Astrocyte (in vitro differentiated cells and primary cell): ENCODE results near the gene SPEF1. TPM values are rescaled to one million over a fixed set of nuclear protein-coding genes. Genes with fewer than 3 reads are reported as not detected.
A peak's percentile ranks its signal among the peaks of the same experiment; 100 is the strongest.
"Not testable (repeated sequence)": the region's sequence is repeated elsewhere in the genome, so short reads cannot be mapped to it uniquely, and the experiment has no call there.

Experiments used
- DNase-seq: peaks from one replicate; pipeline ENCODE4 v3.0.0-alpha.2; 2010; ENCODE audit warnings: low read depth
- FAIRE-seq: peaks from 2 replicates; lab custom pipeline; 2011; peaks lifted over from hg19 to GRCh38; lab: Jason Lieb, UNC
- H2AFZ ChIP-seq: 2 replicates; pipeline ENCODE4 v1.6.0; 2012; ENCODE audit warnings: low read depth, low read length, inconsistent platforms
- H3K27ac ChIP-seq: 2 replicates; pipeline ENCODE4 v1.5.1; 2011; ENCODE audit warnings: low read depth, low read length, inconsistent platforms
- H3K27me3 ChIP-seq: 2 replicates; pipeline ENCODE4 v1.6.0; 2011; ENCODE audit warnings: low read length, inconsistent platforms; ENCODE audit not compliant: insufficient read depth
- H3K36me3 ChIP-seq: 2 replicates; pipeline ENCODE4 v1.5.1; 2011; ENCODE audit warnings: low read length, inconsistent platforms; ENCODE audit not compliant: insufficient read depth
- H3K4me1 ChIP-seq: 2 replicates; pipeline ENCODE4 v1.5.1; 2011; ENCODE audit warnings: low read length, inconsistent platforms; ENCODE audit not compliant: insufficient read depth
- H3K4me2 ChIP-seq: 2 replicates; pipeline ENCODE4 v1.6.0; 2012; ENCODE audit warnings: low read length, inconsistent platforms
- H3K4me3 ChIP-seq: 2 replicates; pipeline ENCODE4 v1.5.1; 2011; ENCODE audit warnings: low read depth, mild to moderate bottlenecking, low read length, inconsistent platforms; ENCODE audit not compliant: insufficient read depth
- H3K79me2 ChIP-seq: 2 replicates; pipeline ENCODE4 v1.6.0; 2012; ENCODE audit warnings: mild to moderate bottlenecking, low read length, inconsistent platforms; ENCODE audit not compliant: insufficient read depth
- H3K9ac ChIP-seq: 2 replicates; pipeline ENCODE4 v1.6.0; 2012; ENCODE audit warnings: mild to moderate bottlenecking, low read length, inconsistent platforms
- H3K9me3 ChIP-seq: 2 replicates; pipeline ENCODE4 v1.5.1; 2012; ENCODE audit warnings: low read depth, mild to moderate bottlenecking, low read length, inconsistent platforms; ENCODE audit not compliant: insufficient read depth
- H4K20me1 ChIP-seq: 2 replicates; pipeline ENCODE4 v1.6.0; 2012; ENCODE audit warnings: low read length, inconsistent platforms; ENCODE audit not compliant: insufficient read depth
- H3K27ac Mint-ChIP-seq: one replicate; pipeline ENCODE4 v1.8.0; 2021; ENCODE audit warnings: mild to moderate bottlenecking, mixed read lengths; ENCODE audit not compliant: unreplicated experiment
- H3K27me3 Mint-ChIP-seq: one replicate; pipeline ENCODE4 v1.8.0; 2021; ENCODE audit warnings: low read depth, mixed read lengths; ENCODE audit not compliant: unreplicated experiment
- H3K36me3 Mint-ChIP-seq: one replicate; pipeline ENCODE4 v1.8.0; 2021; ENCODE audit warnings: low read depth, mixed read lengths; ENCODE audit not compliant: unreplicated experiment
- H3K4me1 Mint-ChIP-seq: one replicate; pipeline ENCODE4 v1.8.0; 2021; ENCODE audit warnings: low read depth, mixed read lengths; ENCODE audit not compliant: unreplicated experiment
- H3K4me3 Mint-ChIP-seq: one replicate; pipeline ENCODE4 v1.8.0; 2021; ENCODE audit warnings: mild to moderate bottlenecking, moderate library complexity, mixed read lengths; ENCODE audit not compliant: unreplicated experiment
- H3K9me3 Mint-ChIP-seq: one replicate; pipeline ENCODE4 v1.8.0; 2021; ENCODE audit warnings: mild to moderate bottlenecking, mixed read lengths; ENCODE audit not compliant: unreplicated experiment
- EZH2 ChIP-seq: IDR thresholded peaks from 2 replicates; pipeline ENCODE4 v1.6.1; 2012; ENCODE audit warnings: mild to moderate bottlenecking, low read length, inconsistent platforms; ENCODE audit not compliant: insufficient read depth
- total RNA-seq: library from RNA; stranded (reverse); gene quantifications from 2 replicates; pipeline ENCODE4 v1.2.1, GENCODE V29; 2021
- TF ChIP-seq, protein P1 (sequence below): IDR thresholded peaks from 2 replicates; pipeline ENCODE4 v1.5.1; 2011; ENCODE audit warnings: low read depth, mild to moderate bottlenecking, inconsistent platforms, low read length, moderate library complexity; ENCODE audit not compliant: insufficient read depth

SPEF1 gene
- total RNA-seq, 1 donor from 2014 or later = 0.45 TPM

DNA sequence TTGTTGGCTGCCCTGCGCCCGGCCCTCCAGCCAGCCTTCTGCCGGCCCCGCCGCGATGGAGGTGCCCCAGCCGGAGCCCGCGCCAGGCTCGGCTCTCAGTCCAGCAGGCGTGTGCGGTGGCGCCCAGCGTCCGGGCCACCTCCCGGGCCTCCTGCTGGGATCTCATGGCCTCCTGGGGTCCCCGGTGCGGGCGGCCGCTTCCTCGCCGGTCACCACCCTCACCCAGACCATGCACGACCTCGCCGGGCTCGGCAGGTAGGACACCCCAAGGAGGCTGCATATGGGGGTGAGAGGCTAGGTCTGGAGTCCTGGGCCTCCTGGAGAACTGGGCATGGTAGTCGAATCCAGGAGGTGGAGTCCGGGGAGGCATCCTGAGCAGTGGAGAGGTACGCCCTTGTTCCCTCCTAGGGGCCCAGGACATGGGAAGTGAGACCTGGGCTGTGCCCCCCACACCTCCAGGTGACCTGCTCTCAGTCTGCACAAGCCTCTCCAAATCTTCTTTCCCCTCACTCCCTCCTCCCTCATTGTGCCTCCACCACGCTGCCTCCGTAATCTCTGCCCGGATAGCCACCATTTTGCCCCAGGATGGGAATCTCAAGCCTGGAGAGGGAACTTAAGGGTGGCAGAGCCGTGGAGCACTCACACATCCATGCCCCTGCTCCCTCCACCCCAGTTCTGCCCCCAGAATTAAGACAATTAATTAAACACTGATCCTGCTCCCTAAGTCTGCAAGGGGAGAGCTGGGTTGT is 15.4 kb upstream of the SPEF1 start:
- peaks cover 9% of the 10 kb centered on the region for H3K36me3 ChIP-seq
- H2AFZ ChIP-seq = peak overlapping the region; percentile 18
- FAIRE-seq (no peak), DNase-seq (no peak)
- no peaks in the 10 kb centered on the region for H3K27me3 Mint-ChIP-seq
- peaks cover 11% of the 10 kb centered on the region for H3K4me1 Mint-ChIP-seq
- peak overlapping the region; percentile 64 for H3K4me3 Mint-ChIP-seq
- peaks cover 30% of the 10 kb centered on the region for H3K4me1 ChIP-seq
- H3K27ac ChIP-seq = peak overlapping the region; percentile 63
- no peaks in the 10 kb centered on the region for H3K27me3 ChIP-seq
- peak overlapping the region; percentile 89 for H3K4me2 ChIP-seq
- TF ChIP-seq EZH2 = no peak
- TF ChIP-seq, protein P1, sequence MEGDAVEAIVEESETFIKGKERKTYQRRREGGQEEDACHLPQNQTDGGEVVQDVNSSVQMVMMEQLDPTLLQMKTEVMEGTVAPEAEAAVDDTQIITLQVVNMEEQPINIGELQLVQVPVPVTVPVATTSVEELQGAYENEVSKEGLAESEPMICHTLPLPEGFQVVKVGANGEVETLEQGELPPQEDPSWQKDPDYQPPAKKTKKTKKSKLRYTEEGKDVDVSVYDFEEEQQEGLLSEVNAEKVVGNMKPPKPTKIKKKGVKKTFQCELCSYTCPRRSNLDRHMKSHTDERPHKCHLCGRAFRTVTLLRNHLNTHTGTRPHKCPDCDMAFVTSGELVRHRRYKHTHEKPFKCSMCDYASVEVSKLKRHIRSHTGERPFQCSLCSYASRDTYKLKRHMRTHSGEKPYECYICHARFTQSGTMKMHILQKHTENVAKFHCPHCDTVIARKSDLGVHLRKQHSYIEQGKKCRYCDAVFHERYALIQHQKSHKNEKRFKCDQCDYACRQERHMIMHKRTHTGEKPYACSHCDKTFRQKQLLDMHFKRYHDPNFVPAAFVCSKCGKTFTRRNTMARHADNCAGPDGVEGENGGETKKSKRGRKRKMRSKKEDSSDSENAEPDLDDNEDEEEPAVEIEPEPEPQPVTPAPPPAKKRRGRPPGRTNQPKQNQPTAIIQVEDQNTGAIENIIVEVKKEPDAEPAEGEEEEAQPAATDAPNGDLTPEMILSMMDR = no peak
- H3K9me3 Mint-ChIP-seq = no peaks in the 10 kb centered on the region
- peaks cover 6% of the 10 kb centered on the region for H4K20me1 ChIP-seq
- peak overlapping the region; percentile 26 for H3K27ac Mint-ChIP-seq
- no peaks in the 10 kb centered on the region for H3K9me3 ChIP-seq
- H3K79me2 ChIP-seq = peaks cover 34% of the 10 kb centered on the region
- peaks cover 5% of the 10 kb centered on the region for H3K36me3 Mint-ChIP-seq
- H3K4me3 ChIP-seq = peak overlapping the region; percentile 73
- peak overlapping the region; percentile 87 for H3K9ac ChIP-seq

DNA sequence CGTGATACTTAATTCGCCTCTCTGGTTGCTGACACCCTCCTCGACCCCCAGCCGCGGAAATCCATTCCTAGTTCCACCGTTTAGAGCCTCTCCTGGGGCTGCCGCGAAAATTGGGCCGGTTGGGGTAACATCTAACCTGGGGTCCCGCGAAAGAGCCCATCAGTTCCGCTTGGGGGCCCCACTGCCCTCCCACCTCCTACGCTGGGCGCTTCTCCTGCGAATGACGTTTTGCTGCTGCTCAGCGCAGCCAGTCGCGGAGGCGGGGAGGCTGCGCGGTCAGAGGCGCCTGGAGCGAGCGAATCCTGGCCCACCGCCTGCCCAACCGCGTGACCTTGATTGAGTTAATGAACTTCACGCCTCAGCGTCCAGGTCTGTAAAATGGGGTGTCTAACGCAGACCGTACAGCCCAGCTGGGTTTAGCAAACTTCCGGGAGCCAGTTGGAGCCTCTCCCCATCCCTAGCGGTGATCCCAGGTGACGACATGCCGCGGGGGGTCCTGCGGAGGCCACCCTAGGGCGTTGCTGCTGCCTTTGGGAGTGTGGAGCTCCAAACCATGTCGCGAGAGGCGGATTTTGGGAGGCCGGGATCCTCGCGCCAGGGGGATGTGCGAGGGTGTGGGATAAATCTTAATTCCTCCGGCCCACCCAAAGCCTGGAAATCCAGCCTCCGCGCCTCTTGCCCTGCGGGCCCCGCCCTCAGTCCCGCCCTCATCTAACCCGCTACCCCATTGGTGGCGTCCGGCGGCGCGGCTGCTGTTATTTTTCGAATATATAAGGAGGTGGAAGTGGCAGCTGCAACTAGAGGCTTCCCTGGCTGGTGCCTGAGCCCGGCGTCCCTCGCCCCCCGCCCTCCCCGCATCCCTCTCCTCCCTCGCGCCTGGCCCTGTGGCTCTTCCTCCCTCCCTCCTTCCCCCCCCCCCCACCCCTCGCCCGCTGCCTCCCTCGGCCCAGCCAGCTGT is 14.5 kb upstream of the SPEF1 start, which contains the start of gene CDC25B:
Gene CDC25B (plus strand): TSS at position 800 of the 958 bp plus-strand sequence. CDS start 222 bp downstream, outside the sequence.
- peak; percentile 73 for DNase-seq
- TF ChIP-seq EZH2 = no peak
- Mint-ChIP-seq H3K36me3 (peaks cover 5% of the 10 kb centered on the region), H3K27me3 (peaks cover 8% of the 10 kb centered on the region), H3K4me1 (peaks cover 11% of the 10 kb centered on the region), H3K4me3 (peak within 1 kb of the TSS; percentile 86), H3K9me3 (no peaks in the 10 kb centered on the region), H3K27ac (peak within 1 kb of the TSS; percentile 66)
- no peak for FAIRE-seq
- Histone ChIP-seq H3K36me3 (peaks cover 3% of the 10 kb centered on the region), H3K79me2 (peaks cover 34% of the 10 kb centered on the region), H3K9me3 (no peaks in the 10 kb centered on the region), H3K4me2 (peak within 1 kb of the TSS; percentile 89), H3K27me3 (no peaks in the 10 kb centered on the region), H2AFZ (peak within 1 kb of the TSS; percentile 99), H3K4me1 (peaks cover 30% of the 10 kb centered on the region), H3K9ac (peak within 1 kb of the TSS; percentile 87), H3K27ac (peak within 1 kb of the TSS; percentile 89), H3K4me3 (peak within 1 kb of the TSS; percentile 73), H4K20me1 (peaks cover 6% of the 10 kb centered on the region)

DNA sequence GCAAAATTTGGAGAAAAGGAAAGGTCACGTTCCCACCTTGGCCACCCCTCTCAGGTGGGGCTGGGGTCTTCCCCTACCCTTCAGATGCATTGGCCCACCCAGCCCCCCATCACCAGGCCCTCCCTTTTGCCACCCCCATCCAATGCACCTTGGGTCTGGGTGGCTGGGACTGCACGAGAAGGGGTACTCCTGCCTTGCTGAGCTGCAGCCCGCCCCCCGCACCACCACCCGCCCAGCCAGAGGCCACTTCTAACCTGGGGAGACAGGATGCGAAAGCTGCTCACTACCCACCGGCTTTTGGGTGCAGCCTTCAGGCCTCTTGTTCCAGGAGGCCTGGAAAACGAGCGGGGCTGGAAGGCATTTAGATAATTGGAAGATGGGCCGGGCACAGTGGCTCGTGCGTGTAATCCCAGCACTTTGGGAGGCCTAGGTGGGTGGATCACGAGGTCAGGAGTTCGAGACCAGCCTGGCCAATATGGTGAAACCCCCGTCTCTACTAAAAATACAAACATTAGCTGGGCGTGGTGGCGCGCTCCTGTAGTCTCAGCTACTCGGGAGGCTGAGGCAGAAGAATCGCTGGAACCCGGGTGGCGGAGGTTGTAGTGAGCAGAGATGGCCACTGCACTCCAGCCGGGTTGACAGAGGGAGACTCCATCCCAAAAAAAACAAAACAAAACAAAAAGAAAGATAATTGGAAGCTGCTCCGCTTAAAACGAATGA is 13.6 kb upstream of the SPEF1 start:
- Mint-ChIP-seq H3K4me1 (peaks cover 6% of the 10 kb centered on the region), H3K9me3 (no peaks in the 10 kb centered on the region), H3K36me3 (peaks cover 3% of the 10 kb centered on the region), H3K27ac (no peak overlapping the region), H3K27me3 (peaks cover 9% of the 10 kb centered on the region), H3K4me3 (peak overlapping the region; percentile 86)
- Histone ChIP-seq H3K36me3 (no peaks in the 10 kb centered on the region), H3K27ac (peak overlapping the region; percentile 89), H3K9ac (peak overlapping the region; percentile 87), H3K4me1 (peaks cover 30% of the 10 kb centered on the region), H3K79me2 (peaks cover 30% of the 10 kb centered on the region), H2AFZ (peak overlapping the region; percentile 99), H3K27me3 (no peaks in the 10 kb centered on the region), H3K4me3 (peak overlapping the region; percentile 65), H3K9me3 (no peaks in the 10 kb centered on the region), H4K20me1 (peaks cover 6% of the 10 kb centered on the region), H3K4me2 (peak overlapping the region; percentile 89)
- TF ChIP-seq, protein P1 = no peak
- no peak for TF ChIP-seq EZH2
- FAIRE-seq = no peak
- DNase-seq = no peak

DNA sequence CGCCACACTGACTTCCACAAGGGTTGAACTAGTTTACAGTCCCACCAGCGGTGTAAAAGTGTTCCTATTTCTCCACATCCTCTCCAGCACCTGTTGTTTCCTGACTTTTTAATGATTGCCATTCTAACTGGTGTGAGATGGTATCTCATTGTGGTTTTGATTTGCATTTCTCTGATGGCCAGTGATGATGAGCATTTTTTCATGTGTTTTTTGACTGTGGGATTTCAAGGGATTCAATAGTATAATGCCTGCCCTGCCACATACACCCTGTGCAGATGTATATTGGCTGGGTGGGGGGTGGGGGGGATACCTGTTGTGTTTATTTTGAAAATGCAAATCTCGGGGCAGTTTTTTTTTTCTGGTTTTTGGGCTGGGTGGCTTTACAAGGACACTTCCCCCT is 12.9 kb upstream of the SPEF1 start:
- not testable (repeated sequence) for H3K4me2 ChIP-seq, H3K4me1 Mint-ChIP-seq, H3K9ac ChIP-seq, H2AFZ ChIP-seq, H3K36me3 Mint-ChIP-seq, H4K20me1 ChIP-seq, H3K4me3 ChIP-seq, H3K27ac ChIP-seq, FAIRE-seq, H3K36me3 ChIP-seq, H3K27me3 ChIP-seq, H3K9me3 ChIP-seq, DNase-seq, H3K9me3 Mint-ChIP-seq, H3K27me3 Mint-ChIP-seq, H3K27ac Mint-ChIP-seq, H3K4me3 Mint-ChIP-seq
- Histone ChIP-seq H3K79me2 (peaks cover 25% of the 10 kb centered on the region), H3K4me1 (peaks cover 25% of the 10 kb centered on the region)
